Activated CD8-positive, alpha-beta T cell treated with anti-CD3 and anti-CD28 coated beads for 36 hours (primary cell): ENCODE data around the gene UCN3. TPM values are rescaled to one million over a fixed set of nuclear protein-coding genes. Genes with fewer than 3 reads are reported as not detected.

Experiments used
- ATAC-seq: fragments of 200-7000 bp; cut with Tn5 transposase; one replicate; pipeline ENCODE4 v1.10.0; 2021; ENCODE audit warnings: mild to moderate bottlenecking, moderate library complexity
- CTCF ChIA-PET: fragments of 350-600 bp; sonication (Branson Sonifier 250); formaldehyde crosslinking; loops from one replicate; lab custom pipeline; 2021; ENCODE audit warnings: antibody characterized with exemption; lab: Charles Lee
- POLR2A ChIA-PET: fragments of 350-600 bp; sonication (Branson Sonifier 250); formaldehyde crosslinking; loops from one replicate; lab custom pipeline; 2021; ENCODE audit warnings: antibody characterized with exemption; lab: Charles Lee
- DNase-seq: peaks from one replicate; pipeline ENCODE4 v3.0.0-alpha.2; 2020
- H3K27ac Mint-ChIP-seq: one replicate; pipeline ENCODE4 v1.8.0; 2021; ENCODE audit warnings: mild to moderate bottlenecking, mixed read lengths
- H3K27me3 Mint-ChIP-seq: one replicate; pipeline ENCODE4 v1.8.0; 2021; ENCODE audit warnings: mixed read lengths
- H3K36me3 Mint-ChIP-seq: one replicate; pipeline ENCODE4 v1.8.0; 2021; ENCODE audit warnings: low read depth, mixed read lengths
- H3K4me1 Mint-ChIP-seq: one replicate; pipeline ENCODE4 v1.8.0; 2021; ENCODE audit warnings: low read depth, mixed read lengths
- H3K4me3 Mint-ChIP-seq: one replicate; pipeline ENCODE4 v1.8.0; 2021; ENCODE audit warnings: mild to moderate bottlenecking, moderate library complexity, mixed read lengths
- H3K9me3 Mint-ChIP-seq: one replicate; pipeline ENCODE4 v1.8.0; 2021; ENCODE audit warnings: mixed read lengths
- CTCF ChIP-seq: fragments of 200-600 bp; IDR thresholded peaks from one replicate; pipeline ENCODE4 v1.8.0; 2022; ENCODE audit warnings: antibody characterized with exemption, mild to moderate bottlenecking
- intact Hi-C: fragments of 100-400 bp; cut with micrococcal nuclease; formaldehyde crosslinking; loops from one replicate; pipeline ENCODE4 v1.10.0; 2022
- total RNA-seq, 2 experiments: library from RNA; stranded (reverse); gene quantifications; one replicate each; pipeline ENCODE4 v1.2.3, GENCODE V29; 2021

UCN3 gene
- total RNA-seq, 2 experiments from 2014 or later: not detected

GRCh38 chr10:5354068-5354467 lies 10.7 kb upstream of the UCN3 start:
- POLR2A ChIA-PET: no interaction called here
- ATAC-seq (no peak), DNase-seq (no peak)
- no peaks in the 10 kb centered on the region for H3K9me3 Mint-ChIP-seq
- CTCF ChIA-PET: no interaction called here
- H3K4me3 Mint-ChIP-seq: no peak overlapping the region
- H3K27me3 Mint-ChIP-seq: peaks cover 4% of the 10 kb centered on the region
- no peak overlapping the region for H3K27ac Mint-ChIP-seq
- no peaks in the 10 kb centered on the region for H3K36me3 Mint-ChIP-seq
- TF ChIP-seq CTCF: no peak
- peaks cover 13% of the 10 kb centered on the region for H3K4me1 Mint-ChIP-seq
- intact Hi-C loops: no loop called here

GRCh38 chr10:5355594-5356301 lies 9.0 kb upstream of the UCN3 start:
- H3K4me1 Mint-ChIP-seq: peaks cover 13% of the 10 kb centered on the region
- H3K36me3 Mint-ChIP-seq: no peaks in the 10 kb centered on the region
- no peak overlapping the region for H3K4me3 Mint-ChIP-seq
- DNase-seq: no peak
- H3K27ac Mint-ChIP-seq: no peak overlapping the region
- intact Hi-C loops: no loop called here
- no peaks in the 10 kb centered on the region for H3K9me3 Mint-ChIP-seq
- POLR2A ChIA-PET: no interaction called here
- CTCF ChIA-PET: interaction anchor here (0.9 kb wide), 1 partner anchor 12 kb away, joined by 3 read pairs; no protein-coding TSS in a partner anchor
- peaks cover 8% of the 10 kb centered on the region for H3K27me3 Mint-ChIP-seq
- ATAC-seq: peak; percentile 42
- TF ChIP-seq CTCF: no peak

- ChIA-PET POLR2A (no interaction called here), CTCF (interaction anchor here (1.8 kb wide), 1 partner anchor 506 kb away, joined by 6 read pairs; no protein-coding TSS in a partner anchor)
- intact Hi-C loops: no loop called here
- TF ChIP-seq CTCF: no peak
- H3K27ac Mint-ChIP-seq: no peak overlapping the region
- no peak for DNase-seq
- H3K27me3 Mint-ChIP-seq: peaks cover 8% of the 10 kb centered on the region
- H3K36me3 Mint-ChIP-seq: no peaks in the 10 kb centered on the region
- peak; percentile 77 for ATAC-seq
- no peak overlapping the region for H3K4me3 Mint-ChIP-seq
- no peaks in the 10 kb centered on the region for H3K9me3 Mint-ChIP-seq
- peaks cover 13% of the 10 kb centered on the region for H3K4me1 Mint-ChIP-seq
These were observed 8.4 kb upstream of the UCN3 start for GRCh38 chr10:5356302-5356763.

GRCh38 chr10:5360318-5360915 lies 4.3 kb upstream of the UCN3 start:
- peaks cover 13% of the 10 kb centered on the region for H3K4me1 Mint-ChIP-seq
- ATAC-seq: no peak
- intact Hi-C loops: no loop called here
- no peak overlapping the region for H3K4me3 Mint-ChIP-seq
- no peaks in the 10 kb centered on the region for H3K36me3 Mint-ChIP-seq
- H3K27ac Mint-ChIP-seq: no peak overlapping the region
- POLR2A ChIA-PET: no interaction called here
- H3K27me3 Mint-ChIP-seq: peaks cover 11% of the 10 kb centered on the region
- no peaks in the 10 kb centered on the region for H3K9me3 Mint-ChIP-seq
- TF ChIP-seq CTCF: no peak
- CTCF ChIA-PET: interaction anchor here (0.8 to 1.8 kb wide), 2 partner anchors 19 to 511 kb away, joined by 3 to 5 read pairs; no protein-coding TSS in a partner anchor
- DNase-seq: no peak

- no peak for DNase-seq
- no peak overlapping the region for H3K4me3 Mint-ChIP-seq
- H3K27me3 Mint-ChIP-seq: peaks cover 11% of the 10 kb centered on the region
- no peaks in the 10 kb centered on the region for H3K36me3 Mint-ChIP-seq
- intact Hi-C loops: no loop called here
- H3K4me1 Mint-ChIP-seq: peaks cover 2% of the 10 kb centered on the region
- POLR2A ChIA-PET: no interaction called here
- no peak overlapping the region for H3K27ac Mint-ChIP-seq
- no peaks in the 10 kb centered on the region for H3K9me3 Mint-ChIP-seq
- no peak for ATAC-seq
- no peak for TF ChIP-seq CTCF
- CTCF ChIA-PET: no interaction called here
These were observed 2.8 kb upstream of the UCN3 start for GRCh38 chr10:5361966-5362365.
